Fibroblast of upper back skin (primary cell): ENCODE results near the gene RAD51AP2.
"Not testable (repeated sequence)": the region's sequence is repeated elsewhere in the genome, so short reads cannot be mapped to it uniquely, and the experiment has no call there.

Experiments used
- DNase-seq: peaks from one replicate; pipeline ENCODE4 v3.0.0-alpha.2; 2013

RAD51AP2 gene

DNA sequence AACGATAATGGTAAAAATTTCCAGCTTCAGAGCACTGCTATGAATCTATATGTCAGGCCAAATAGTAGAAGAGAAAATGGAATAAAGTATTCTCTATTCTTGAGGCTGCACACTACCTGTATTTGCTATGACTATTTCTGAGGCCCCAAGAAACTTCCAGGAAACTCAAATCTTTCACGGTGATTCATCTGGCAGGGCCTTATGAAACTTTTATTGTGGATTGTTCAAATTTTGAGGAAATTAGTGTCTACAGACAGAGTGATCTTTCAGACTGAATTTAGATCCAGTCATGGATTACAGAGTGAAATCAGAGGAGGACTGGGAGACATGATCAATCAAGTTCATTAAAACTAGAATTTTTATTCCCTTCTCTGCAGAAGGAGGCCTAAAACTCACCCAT is 18.2 kb upstream of the RAD51AP2 start:
- peak; percentile 64 for DNase-seq

DNA sequence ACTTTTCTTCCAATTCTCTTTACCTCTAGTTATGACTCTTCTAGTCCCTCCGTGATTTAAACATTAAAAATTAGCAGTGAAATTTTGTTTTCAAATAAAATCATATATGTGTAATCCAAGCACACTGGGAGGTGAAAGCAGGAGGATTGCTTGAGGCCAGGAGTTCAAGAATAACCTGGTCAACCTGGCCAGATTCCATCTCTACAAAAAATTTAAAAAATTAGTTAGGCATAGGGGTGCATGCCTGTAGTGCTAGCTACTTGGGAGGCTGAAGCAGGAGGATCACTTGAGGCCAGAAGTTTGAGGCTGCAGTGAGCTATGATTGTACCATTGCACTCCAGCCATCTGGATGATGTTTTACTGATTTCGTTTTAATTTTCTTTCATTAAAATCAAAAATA is 15.3 kb upstream of the RAD51AP2 start:
- DNase-seq: no peak

DNA sequence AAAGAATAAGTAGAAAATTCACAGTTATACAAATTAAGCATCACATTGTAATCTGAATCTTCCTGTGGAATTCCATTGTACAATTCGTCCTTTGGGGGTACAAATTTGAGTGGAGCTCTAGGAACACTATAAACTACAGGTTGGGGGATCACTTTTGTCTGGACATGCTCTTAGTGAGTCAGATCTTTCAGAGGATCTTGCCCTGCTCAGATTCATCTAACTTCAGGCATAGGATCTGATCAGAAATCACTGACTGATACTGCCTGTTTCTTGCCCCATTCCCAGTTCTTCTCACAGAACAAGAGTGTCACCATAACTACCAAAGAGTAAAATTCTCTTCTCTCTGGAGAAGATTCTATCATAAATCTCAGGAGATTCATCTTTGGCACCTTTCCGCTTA is 11.5 kb upstream of the RAD51AP2 start:
- no peak for DNase-seq

DNA sequence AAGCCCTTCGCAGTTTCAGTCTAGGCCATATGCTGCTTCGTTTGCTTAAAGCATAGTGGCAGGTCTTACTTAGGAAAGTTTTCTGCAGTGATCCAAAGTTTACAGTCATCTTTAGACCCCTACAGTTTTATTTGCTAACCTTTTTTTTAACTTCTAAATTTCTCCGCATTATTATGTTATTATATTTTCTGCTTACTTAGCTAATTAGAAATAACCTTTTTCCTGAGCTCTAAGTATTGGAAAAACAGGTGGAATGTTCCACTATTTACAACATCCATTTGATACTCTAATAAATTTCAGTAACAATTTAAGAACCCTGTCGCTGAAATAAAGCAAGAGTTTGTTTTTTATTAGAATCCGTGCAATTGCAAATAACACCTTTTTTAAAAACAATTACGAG is 4.1 kb upstream of the RAD51AP2 start:
- no peak for DNase-seq

DNA sequence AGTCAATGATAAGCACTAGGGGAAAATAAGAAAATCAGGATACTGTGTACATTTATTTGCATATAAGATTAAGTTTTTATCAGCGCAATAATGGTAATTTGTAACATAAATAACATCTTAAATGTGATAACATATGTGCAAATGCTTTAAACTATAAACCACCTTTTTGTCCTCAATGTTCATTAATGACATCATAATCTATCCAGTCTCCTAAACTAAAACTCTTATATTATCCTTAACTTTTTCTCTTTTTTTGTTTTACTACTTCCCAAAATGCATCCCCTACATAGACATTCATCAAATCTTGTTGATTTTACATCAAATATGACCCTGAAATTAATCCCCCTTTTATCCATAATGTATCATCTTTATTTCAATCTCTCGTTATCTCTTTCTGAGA is 3.4 kb upstream of the RAD51AP2 start:
- no peak for DNase-seq

GRCh38 chr2:17520761-17521160 is 2.5 kb upstream of the RAD51AP2 start:
- DNase-seq: no peak

- DNase-seq: no peak
Observed at GRCh38 chr2:17519486-17519885, 1.2 kb upstream of the RAD51AP2 start.

GRCh38 chr2:17517481-17518211 is 594 bp downstream of the RAD51AP2 start:
- peak; percentile 21 for DNase-seq

DNA sequence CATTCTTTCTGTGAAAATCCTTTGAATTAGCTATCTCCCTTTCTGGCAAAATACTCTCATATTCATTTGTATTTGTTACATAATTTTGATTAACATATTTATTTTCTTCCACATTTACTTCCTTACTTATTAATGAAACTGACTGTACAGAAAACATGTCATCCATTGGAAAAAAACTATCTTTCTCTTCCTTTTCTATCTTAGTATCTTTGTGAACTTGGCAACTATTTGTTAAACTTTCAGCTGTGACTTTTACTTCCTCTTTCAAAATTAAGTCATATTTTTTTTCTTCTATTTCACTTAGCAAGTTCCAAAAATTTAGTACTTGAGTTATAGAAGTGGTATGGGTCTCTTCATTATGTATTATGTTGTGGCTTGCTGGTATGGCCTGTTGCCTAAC is 2.6 kb downstream of the RAD51AP2 start:
- DNase-seq: peak; percentile 34

DNA sequence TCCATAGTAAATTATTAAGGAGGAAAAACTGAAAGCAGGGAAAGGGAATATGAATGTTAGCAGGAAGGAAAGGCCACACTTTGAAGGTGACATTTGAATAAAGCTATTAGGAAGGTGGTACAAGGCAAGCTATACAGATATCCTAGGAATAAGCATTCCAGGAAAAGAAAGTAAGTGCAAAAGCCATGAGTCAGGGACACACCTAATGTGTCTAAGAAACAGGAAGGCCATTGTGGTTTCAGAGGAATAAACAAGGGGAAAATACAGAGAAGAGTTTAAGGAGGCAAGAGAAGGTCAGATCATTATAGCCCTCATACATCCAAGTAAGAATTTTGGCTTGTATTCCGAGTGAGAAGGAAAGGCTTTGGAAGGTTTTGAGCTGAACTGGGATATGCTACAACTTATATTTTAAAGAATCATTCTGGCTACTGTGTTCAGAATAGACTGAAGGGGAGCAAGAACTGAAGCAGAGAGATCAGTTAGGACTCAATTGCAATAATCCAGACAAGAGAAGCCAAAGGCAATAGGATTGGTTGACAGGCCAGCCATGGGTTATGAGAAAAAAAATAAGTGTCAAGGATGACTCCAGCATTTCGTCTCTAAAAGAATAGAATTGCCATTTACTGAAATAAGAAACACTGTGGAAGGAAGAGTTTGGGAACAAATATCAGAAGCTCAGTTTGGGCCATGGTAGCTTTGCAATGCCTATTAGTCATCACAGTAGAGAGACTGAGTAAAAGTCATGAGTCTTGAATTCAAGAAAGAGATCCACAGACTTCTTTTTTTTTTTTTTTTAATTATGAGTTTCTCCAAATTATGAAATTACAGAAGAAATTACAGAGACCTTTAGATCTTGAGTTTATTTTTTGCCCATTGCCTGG is 11.3 kb downstream of the RAD51AP2 start:
- DNase-seq: no peak

DNA sequence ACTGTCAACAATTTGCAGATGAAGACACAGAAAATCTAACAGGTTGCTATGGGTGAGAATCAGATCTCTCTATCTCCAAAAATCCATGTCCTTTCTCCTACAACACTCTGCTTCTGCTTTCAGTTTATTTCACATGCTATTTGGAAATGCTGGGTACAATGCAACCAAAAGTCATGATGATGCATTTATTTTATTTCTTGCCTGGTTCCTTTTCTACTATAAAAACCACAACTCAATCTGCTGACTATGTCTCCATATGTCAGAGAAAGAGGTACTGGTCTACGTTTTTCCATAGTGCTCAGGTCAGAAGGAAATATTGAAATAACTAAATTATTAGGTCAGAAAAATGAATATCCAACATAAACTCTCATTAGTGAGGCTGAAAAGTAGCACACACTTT is 20.5 kb downstream of the RAD51AP2 start:
- no peak for DNase-seq

GRCh38 chr2:17495590-17495989 is 22.6 kb downstream of the RAD51AP2 start:
- no peak for DNase-seq

- DNase-seq: not testable (repeated sequence)
Observed at GRCh38 chr2:17490165-17490564, 28.1 kb downstream of the RAD51AP2 start.

DNA sequence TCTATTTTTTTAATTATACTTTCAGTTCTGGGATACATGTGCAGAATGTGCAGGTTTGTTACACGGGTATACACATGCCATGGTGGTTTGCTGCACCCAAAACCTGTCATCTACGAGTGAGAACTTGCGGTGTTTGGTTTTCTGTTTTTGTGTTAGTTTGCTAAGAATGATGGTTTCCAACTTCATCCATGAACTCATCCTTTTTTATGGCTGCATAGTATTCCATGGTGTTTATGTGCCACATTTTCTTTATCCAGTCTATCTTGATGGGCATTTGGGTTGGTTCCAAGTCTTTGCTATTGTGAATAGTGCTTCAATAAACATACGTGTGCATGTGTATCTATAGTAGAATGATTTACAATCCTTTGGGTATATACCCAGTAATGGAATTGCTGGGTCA is 29.6 kb downstream of the RAD51AP2 start:
- not testable (repeated sequence) for DNase-seq

DNA sequence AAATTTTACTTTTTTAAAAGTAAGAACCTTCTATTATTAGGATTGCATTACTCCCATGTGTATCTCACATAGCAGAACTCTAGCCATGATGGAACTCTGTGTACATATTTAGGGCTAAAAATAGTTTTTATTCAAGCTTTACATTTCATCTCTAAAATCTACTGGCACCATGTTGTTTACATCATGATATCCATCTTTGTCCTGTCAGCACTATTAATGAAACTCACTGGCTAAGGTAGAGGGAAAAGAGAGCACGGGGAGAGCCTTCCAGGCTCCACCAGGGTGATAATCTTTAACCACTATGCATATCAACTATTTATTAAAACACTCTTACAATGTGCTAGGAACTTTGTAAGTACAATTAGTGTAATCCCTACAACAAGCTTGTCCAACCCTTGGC is 34.7 kb downstream of the RAD51AP2 start:
- no peak for DNase-seq

DNA sequence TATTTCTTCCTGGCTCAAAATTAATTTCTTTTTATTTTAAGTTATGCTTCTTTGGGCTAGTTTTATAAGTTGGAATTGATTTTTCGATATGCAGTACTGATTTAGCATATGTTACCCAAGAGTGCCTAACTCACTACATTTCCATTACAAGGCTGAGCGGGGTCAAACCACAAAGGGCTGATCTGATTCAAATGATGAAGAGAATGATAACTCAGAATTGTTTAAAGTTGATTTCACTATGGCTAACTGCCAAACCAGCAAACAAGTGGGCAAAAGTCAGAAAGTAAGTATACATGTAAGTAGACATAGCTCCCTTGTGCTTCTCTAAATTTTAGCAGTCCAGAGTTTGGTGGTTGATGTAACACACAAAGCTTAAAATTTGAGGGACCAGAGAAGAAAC is 35.6 kb downstream of the RAD51AP2 start:
- DNase-seq: peak; percentile 21

DNA sequence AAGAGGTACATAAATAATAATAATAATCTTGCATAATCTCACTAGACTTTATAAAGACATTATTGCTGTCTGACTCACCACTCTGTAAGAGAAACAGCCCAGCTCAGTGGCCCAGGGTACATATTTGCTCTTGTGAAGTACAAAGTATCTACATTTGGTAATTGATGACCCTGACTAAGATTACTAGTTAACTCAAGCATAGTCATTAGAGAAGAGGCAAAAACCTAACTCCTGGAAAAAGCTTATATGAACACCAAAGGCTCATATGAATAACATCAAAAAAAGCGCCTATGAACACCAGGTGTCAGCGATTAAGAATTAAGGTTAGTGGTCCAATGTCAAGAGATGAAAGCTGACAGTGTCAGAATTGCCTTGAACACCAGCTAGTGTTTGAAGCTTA is 38.4 kb downstream of the RAD51AP2 start:
- peak; percentile 65 for DNase-seq

DNA sequence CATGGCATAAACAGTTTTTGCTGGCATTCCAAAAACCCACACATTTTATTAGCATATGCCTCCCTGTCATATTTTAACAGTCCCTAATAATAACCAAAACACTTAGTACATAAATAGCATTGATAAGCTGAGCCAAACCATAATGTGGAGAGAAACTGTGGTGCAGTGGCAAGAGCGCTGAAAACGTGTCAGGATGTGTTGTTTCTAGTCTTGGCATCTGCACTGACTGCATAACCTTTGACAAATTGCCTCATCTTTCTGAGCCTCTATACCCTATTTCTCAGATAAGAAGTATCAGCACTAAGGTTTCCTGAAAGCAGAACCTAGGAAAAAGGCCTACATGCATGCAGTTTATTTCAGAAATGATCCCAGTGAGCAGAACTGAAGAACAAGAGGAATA is 41.4 kb downstream of the RAD51AP2 start:
- DNase-seq: no peak

DNA sequence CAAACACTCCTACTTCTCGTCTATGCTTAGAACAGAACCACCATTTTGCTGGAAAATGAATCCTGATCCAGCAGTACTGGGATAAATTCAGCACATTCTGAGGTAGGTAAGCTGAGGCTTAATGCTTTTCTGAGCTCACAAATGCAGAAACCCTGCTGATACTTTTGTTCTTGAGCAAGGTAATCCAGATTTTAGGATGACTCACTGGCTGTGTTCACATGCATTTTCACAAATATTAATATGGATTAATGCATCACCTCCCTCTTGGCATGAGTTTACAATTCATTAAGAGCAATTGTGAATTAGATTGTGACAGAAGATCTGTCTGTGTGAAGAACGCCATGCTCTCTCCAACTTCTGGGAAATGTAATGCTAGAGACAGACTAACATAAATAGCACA is 42.2 kb downstream of the RAD51AP2 start:
- no peak for DNase-seq

- no peak for DNase-seq
Observed at GRCh38 chr2:17475286-17475685, 43.0 kb downstream of the RAD51AP2 start.

GRCh38 chr2:17471979-17472378 is 46.3 kb downstream of the RAD51AP2 start:
- DNase-seq: no peak

- peak; percentile 67 for DNase-seq
Observed at GRCh38 chr2:17470855-17471641, 47.2 kb downstream of the RAD51AP2 start.

- no peak for DNase-seq
Observed at GRCh38 chr2:17461087-17461475, 57.2 kb downstream of the RAD51AP2 start.
